NB4 (cell line): Measurements from ENCODE around the gene PERCC1.

Source experiments
- DNase-seq: peaks from one replicate; pipeline ENCODE4 v3.0.0; 2010; ENCODE audit warnings: low read depth
- H3K4me3 ChIP-seq: one replicate; pipeline ENCODE4 v1.5.1; 2011; ENCODE audit warnings: mild to moderate bottlenecking, low read depth, low read length, moderate library complexity
- MYC ChIP-seq: IDR thresholded peaks from 2 replicates; pipeline ENCODE4 v1.6.1; 2011; ENCODE audit warnings: low read depth, low read length
- POLR2A ChIP-seq: IDR thresholded peaks from 2 replicates; pipeline ENCODE4 v1.6.1; 2011; ENCODE audit warnings: mild to moderate bottlenecking; ENCODE audit not compliant: insufficient read length; ENCODE audit errors: extremely low read depth
- TF ChIP-seq, protein P1 (sequence below): IDR thresholded peaks from 2 replicates; pipeline ENCODE4 v1.6.1; 2011; ENCODE audit warnings: low read depth, low read length
- TF ChIP-seq, protein P2 (sequence below): IDR thresholded peaks from one replicate; pipeline ENCODE4 v1.5.1; 2012; ENCODE audit warnings: low read depth, low read length

PERCC1 gene

DNA sequence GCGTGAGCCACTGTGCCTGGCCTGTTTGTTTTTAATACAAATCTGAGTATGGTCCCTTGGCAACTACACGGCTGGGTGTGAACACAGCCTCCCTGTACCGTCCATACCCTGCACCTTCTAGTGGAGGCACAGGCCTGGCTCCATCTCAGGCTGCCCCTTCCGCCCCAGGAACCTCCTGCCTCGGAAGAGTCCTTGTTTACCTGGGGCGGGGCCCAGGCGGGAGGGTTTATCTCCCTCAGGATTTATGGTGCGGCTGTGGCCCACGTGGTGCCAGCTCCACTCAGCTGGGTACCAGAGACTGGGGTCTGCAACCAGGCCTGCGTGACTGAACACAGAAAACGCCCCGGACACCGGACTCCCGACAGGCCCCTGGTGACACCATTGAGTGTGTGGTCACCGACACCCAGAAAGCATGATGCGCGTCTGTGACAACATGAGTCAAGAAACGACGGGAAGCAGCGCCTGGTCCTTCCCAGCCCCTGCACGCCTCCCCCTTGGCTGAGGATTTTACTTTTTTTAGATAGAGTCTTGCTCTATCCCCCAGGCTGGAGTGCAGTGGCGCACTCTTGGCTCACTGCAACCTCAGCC lies 35.3 kb upstream of the PERCC1 start:
- H3K4me3 ChIP-seq = no peak overlapping the region
- TF ChIP-seq, protein P1, sequence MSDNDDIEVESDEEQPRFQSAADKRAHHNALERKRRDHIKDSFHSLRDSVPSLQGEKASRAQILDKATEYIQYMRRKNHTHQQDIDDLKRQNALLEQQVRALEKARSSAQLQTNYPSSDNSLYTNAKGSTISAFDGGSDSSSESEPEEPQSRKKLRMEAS = no peak
- TF ChIP-seq MYC (no peak), POLR2A (no peak)
- TF ChIP-seq, protein P2, sequence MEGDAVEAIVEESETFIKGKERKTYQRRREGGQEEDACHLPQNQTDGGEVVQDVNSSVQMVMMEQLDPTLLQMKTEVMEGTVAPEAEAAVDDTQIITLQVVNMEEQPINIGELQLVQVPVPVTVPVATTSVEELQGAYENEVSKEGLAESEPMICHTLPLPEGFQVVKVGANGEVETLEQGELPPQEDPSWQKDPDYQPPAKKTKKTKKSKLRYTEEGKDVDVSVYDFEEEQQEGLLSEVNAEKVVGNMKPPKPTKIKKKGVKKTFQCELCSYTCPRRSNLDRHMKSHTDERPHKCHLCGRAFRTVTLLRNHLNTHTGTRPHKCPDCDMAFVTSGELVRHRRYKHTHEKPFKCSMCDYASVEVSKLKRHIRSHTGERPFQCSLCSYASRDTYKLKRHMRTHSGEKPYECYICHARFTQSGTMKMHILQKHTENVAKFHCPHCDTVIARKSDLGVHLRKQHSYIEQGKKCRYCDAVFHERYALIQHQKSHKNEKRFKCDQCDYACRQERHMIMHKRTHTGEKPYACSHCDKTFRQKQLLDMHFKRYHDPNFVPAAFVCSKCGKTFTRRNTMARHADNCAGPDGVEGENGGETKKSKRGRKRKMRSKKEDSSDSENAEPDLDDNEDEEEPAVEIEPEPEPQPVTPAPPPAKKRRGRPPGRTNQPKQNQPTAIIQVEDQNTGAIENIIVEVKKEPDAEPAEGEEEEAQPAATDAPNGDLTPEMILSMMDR = no peak
- DNase-seq = no peak

DNA sequence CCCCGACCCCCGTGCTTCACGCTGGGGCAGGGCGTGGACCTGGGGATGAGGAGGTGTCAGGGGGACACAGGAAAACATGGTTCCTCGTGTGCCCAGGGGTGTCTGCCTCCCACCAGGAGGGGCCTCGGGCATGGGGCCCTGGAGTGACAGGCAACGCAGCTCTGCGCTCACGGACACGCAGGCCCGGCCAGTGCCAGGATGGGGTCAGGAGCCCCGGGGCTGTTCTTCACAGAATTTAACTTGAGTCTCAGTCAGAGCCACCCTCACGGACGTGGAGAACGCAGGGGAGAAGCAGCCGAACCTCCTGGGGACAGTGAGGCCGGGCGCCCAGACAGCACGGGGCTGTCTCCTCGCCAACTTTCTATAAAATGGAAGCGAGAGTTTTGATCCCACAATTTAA lies 33.1 kb upstream of the PERCC1 start:
- TF ChIP-seq POLR2A (no peak), MYC (no peak)
- TF ChIP-seq, protein P2 = no peak
- TF ChIP-seq, protein P1 = no peak
- no peak overlapping the region for H3K4me3 ChIP-seq
- no peak for DNase-seq

DNA sequence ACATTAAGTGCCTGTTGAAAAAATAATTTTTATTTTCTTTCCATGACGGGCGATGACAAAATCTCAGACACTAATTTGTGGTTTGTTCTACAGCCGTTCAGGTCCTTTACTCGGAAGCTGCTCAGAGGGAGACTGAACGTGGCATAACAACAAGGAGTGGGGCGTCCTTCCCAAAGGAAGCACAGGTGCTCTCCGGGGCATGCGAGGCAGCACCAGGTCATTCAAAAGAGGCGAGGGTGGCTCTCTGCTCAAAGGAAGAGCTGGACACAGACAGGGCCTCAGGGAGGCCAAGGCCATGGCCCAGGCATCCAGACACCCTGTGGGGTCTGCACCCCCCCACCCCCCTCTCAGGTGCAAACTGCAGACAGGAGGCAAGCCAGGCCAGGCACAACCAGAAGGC lies 32.5 kb upstream of the PERCC1 start:
- TF ChIP-seq POLR2A = no peak
- TF ChIP-seq, protein P1 = no peak
- no peak for TF ChIP-seq MYC

DNA sequence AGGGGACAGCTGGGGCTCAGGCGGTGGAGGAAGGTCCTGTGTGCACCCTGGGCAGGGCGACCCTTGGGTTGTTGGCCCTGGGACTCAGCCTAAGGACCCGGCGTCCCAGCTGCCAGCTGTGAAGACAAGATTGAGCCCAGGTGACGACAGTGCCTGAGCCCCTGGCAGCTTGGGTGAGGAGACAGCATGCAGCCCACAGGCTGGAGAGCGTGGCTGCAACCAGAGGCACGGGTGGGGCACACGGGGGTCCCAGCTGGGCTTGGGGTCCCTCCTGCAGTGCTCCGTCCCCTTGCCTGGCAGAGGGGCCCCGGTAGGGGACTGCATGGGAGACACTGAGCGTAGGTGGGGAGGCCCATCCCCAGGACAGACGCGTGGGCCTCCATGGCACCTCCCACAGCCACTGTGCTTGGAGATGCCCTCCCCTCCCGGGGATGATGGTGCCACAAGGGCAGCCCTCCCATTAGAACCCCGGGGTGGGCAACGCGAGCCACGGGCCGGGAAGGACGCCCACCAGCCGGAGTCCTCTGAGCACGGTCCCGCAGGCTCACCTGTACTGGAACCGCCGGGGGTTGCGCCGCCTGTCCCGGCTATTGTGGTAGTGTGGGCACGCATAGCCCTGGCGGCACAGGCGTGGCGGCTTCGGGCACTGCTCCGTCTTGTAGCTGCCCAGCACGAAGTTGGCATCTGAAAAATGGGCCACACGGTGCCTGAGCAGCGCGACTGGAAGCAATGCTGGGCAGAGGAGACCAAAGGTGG lies 31.9 kb upstream of the PERCC1 start:
- no peak overlapping the region for H3K4me3 ChIP-seq
- TF ChIP-seq, protein P2 = no peak
- TF ChIP-seq, protein P1 = no peak
- TF ChIP-seq POLR2A (no peak), MYC (no peak)
- no peak for DNase-seq

More for the DNA sequence above, 32.5 kb upstream of the PERCC1 start:
- no peak for DNase-seq
- H3K4me3 ChIP-seq = no peak overlapping the region

DNA sequence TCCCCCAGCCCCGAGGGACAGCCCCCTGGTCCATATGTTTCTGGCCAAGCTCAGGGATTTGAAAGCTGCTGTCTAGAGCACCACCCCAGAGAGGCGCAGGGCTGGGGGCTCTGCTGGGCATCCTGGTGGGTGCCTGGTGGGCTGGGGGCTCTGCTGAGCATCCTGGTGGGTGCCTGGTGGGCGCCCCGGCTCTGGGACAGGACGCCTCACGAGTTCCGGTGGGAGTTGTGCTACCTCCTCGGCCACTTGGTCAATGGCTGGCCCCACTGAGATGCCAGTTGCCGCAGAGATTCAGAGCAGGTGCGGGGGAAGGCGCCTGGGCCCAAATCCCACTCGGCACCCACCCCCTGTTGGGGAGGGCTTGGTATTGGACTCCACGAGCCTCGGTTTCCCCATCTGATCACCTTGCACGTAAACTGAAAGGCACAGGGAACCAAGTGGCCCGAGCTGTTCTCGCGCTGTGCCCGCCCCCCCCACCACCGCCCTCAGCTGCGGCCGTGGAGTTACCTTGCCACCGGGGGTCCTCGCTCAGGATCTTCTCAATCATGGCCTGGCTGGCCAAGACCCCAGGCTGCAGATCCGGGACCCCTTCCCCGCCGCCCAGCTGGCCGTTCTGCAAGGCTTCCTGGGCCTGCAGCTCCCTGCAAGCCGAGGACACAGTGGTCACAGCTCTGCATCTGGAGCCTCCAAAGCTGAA lies 29.7 kb upstream of the PERCC1 start:
- no peak overlapping the region for H3K4me3 ChIP-seq
- TF ChIP-seq, protein P1 = no peak
- TF ChIP-seq, protein P2 = no peak
- TF ChIP-seq MYC = no peak
- no peak for TF ChIP-seq POLR2A
- DNase-seq = no peak
